RPMI8226 (cell line): Measurements from ENCODE around the gene KCTD8.

Experiments
- DNase-seq: peaks from one replicate; pipeline ENCODE4 v3.0.0-alpha.2; 2015

The KCTD8 gene

GRCh38 chr4:44160776-44161367, 287.7 kb downstream of the KCTD8 start:
- no peak for DNase-seq

- no peak for DNase-seq
Measured at GRCh38 chr4:44159991-44160390, 288.6 kb downstream of the KCTD8 start.

GRCh38 chr4:44157611-44158277, 290.9 kb downstream of the KCTD8 start:
- no peak for DNase-seq

- no peak for DNase-seq
Measured at GRCh38 chr4:44150091-44150576, 298.5 kb downstream of the KCTD8 start.

- no peak for DNase-seq
Measured at GRCh38 chr4:44149282-44149681, 299.3 kb downstream of the KCTD8 start.

- no peak for DNase-seq
Measured at GRCh38 chr4:44147571-44148075, 301.0 kb downstream of the KCTD8 start.

- no peak for DNase-seq
Measured at GRCh38 chr4:44146516-44146915, 302.1 kb downstream of the KCTD8 start.

GRCh38 chr4:44145868-44146267, 302.7 kb downstream of the KCTD8 start:
- no peak for DNase-seq

- DNase-seq = no peak
Measured at GRCh38 chr4:44132526-44132925, 316.1 kb downstream of the KCTD8 start.
